ENCODE results near the gene MAN2B2.

- TF ChIP-seq POLR2AphosphoS5 (IDR thresholded peaks at IDR 0.05; ENCODE audit: low read depth, low read length): no peak
- TF ChIP-seq POLR2A (IDR thresholded peaks at IDR 0.05; ENCODE audit: low read depth, low read length): no peak
- no peak for TF ChIP-seq TAF1 (IDR thresholded peaks at IDR 0.05; ENCODE audit: borderline replicate concordance, low read depth, low read length)
These were observed 42.9 kb upstream of the MAN2B2 start for GRCh38 chr4:6532102-6532501.
